DOHH2 (cell line): ENCODE results near the gene GDI1.

Experiments used
- EZH2phosphoT487 ChIP-seq: fragments of 200-600 bp; sonication (generic); IDR thresholded peaks from 2 replicates; pipeline ENCODE4 v1.6.1; 2017; ENCODE audit warnings: borderline replicate concordance, mild to moderate bottlenecking, antibody characterized with exemption, low read length, moderate library complexity, mixed read lengths
- TF ChIP-seq, protein P1 (sequence below): fragments of 200-600 bp; sonication (generic); IDR thresholded peaks from one replicate; pipeline ENCODE4 v1.5.1; 2014; ENCODE audit warnings: antibody characterized with exemption, mild to moderate bottlenecking, low read depth, low read length; ENCODE audit not compliant: poor library complexity, severe bottlenecking

DNA sequence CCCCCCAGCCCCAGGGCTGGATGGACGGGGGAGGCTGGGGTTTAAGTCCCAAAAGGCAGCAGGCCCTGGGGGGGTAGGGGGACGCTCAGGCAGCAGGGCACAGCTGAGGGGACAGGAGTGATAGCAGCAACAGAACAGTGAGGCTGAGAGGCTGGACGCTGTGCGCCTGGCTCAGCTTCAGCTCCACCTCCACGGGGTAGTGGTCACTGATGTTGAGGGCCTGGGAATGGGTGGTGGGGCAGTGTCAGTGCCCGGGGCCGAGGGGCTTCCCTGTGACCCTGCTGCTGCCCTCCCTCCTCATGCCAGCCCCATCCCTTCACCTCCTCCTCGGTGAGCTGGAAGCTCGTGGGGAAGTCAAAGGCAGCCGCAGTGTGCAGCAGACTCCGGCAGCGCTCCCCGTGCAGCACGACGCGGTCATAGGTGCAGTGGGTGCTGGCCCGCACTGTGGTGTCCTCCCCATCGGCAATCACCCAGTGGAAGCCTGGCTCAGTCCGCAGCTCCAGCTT lies 34.3 kb upstream of the GDI1 start:
- TF ChIP-seq, protein P1, sequence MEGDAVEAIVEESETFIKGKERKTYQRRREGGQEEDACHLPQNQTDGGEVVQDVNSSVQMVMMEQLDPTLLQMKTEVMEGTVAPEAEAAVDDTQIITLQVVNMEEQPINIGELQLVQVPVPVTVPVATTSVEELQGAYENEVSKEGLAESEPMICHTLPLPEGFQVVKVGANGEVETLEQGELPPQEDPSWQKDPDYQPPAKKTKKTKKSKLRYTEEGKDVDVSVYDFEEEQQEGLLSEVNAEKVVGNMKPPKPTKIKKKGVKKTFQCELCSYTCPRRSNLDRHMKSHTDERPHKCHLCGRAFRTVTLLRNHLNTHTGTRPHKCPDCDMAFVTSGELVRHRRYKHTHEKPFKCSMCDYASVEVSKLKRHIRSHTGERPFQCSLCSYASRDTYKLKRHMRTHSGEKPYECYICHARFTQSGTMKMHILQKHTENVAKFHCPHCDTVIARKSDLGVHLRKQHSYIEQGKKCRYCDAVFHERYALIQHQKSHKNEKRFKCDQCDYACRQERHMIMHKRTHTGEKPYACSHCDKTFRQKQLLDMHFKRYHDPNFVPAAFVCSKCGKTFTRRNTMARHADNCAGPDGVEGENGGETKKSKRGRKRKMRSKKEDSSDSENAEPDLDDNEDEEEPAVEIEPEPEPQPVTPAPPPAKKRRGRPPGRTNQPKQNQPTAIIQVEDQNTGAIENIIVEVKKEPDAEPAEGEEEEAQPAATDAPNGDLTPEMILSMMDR: no peak
- TF ChIP-seq EZH2phosphoT487: no peak
